NCI-H2081 (cell line): ENCODE data around the gene PIK3R2.
A peak's percentile ranks its signal among the peaks of the same experiment; 100 is the strongest.

ENCODE experiments used
- DNase-seq, 2 experiments: peaks; one replicate each; lab custom pipeline; 2025; lab: John Stamatoyannopoulos, UW

PIK3R2 gene

GRCh38 chr19:18173054-18173571, 20.1 kb downstream of the PIK3R2 start:
- no peak for DNase-seq

- peak; percentile 88 to 89 for DNase-seq
Measured at GRCh38 chr19:18173572-18174288, 20.8 kb downstream of the PIK3R2 start, which contains the start of gene IFI30. Gene IFI30, plus strand, starts transcription at chr19:18173813. Its CDS starts 29 bp downstream, at chr19:18173842.

- no peak for DNase-seq
Measured at GRCh38 chr19:18174983-18175382, 22.0 kb downstream of the PIK3R2 start.

GRCh38 chr19:18176367-18177310, 23.7 kb downstream of the PIK3R2 start:
- no peak for DNase-seq

GRCh38 chr19:18179957-18180356, 27.0 kb downstream of the PIK3R2 start:
- DNase-seq: no peak

- no peak for DNase-seq
Measured at GRCh38 chr19:18183529-18183928, 30.6 kb downstream of the PIK3R2 start.

GRCh38 chr19:18185538-18185937, 32.6 kb downstream of the PIK3R2 start:
- DNase-seq: no peak

- no peak for DNase-seq
Measured at GRCh38 chr19:18190278-18190677, 37.3 kb downstream of the PIK3R2 start.

- no peak for DNase-seq
Measured at GRCh38 chr19:18191640-18192062, 38.7 kb downstream of the PIK3R2 start.

GRCh38 chr19:18192673-18193387, 39.9 kb downstream of the PIK3R2 start, which contains the start of gene MPV17L2:
Gene MPV17L2, plus strand, starts transcription at chr19:18193218. Its CDS starts 64 bp downstream, at chr19:18193282.
- peak; percentile 99 to 100 for DNase-seq

- DNase-seq: no peak
Measured at GRCh38 chr19:18193388-18194180, 40.6 kb downstream of the PIK3R2 start.

- DNase-seq: no peak
Measured at GRCh38 chr19:18194181-18194530, 41.2 kb downstream of the PIK3R2 start.

GRCh38 chr19:18194554-18195238, 41.7 kb downstream of the PIK3R2 start:
- no peak for DNase-seq

GRCh38 chr19:18196511-18196845, 43.5 kb downstream of the PIK3R2 start:
- no peak for DNase-seq

- DNase-seq: no peak
Measured at GRCh38 chr19:18197306-18197705, 44.3 kb downstream of the PIK3R2 start.

- DNase-seq: no peak
Measured at GRCh38 chr19:18197941-18198340, 45.0 kb downstream of the PIK3R2 start.

GRCh38 chr19:18198374-18198773, 45.4 kb downstream of the PIK3R2 start:
- no peak for DNase-seq

- DNase-seq: no peak
Measured at GRCh38 chr19:18202397-18202777, 49.4 kb downstream of the PIK3R2 start.

- peak in 1 of 2 experiments; percentile 41 for DNase-seq
Measured at GRCh38 chr19:18202778-18203407, 49.9 kb downstream of the PIK3R2 start.

- peak; percentile 27 to 49 for DNase-seq
Measured at GRCh38 chr19:18203408-18203862, 50.5 kb downstream of the PIK3R2 start.
